ENCODE measurements around the gene FGFR3.

The FGFR3 gene

DNA sequence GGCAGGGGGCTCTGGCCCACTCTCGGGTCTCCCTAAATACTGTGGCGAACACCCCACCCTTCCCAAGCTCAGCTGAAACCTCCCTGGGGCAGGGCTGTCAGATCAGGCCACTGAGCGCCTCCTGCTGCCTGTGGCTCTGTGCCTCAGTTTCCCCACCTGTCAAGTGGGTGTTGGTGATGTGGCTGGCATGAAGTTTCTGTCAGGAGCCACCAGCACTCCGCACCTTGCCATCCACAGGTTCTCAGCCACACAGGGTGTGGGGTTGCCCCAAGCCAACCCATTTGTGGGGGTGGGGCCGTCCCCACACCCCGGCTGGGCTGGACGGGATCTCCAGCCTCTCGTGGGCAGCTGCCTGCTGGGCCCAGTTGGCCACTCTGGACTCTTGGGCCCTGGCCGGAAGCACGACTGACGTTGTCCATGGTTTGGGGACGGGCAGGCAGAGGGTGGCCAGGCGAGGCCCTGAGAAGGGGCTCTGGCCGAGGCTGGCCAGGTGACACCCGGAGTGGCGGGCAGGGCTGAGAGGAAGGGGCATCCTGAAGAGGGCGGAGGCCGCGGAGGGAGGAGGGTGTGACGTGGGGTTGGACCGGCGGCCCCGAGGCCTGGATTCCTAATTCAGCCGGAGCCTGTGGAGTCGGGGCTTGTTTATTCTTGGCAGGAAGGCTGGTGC is 5.5 kb upstream of the FGFR3 start:
- DNase-seq (ENCODE audit: low spot score): no peak

- no peak for DNase-seq (ENCODE audit: low spot score)
Measured at GRCh38 chr4:1788254-1788973, 4.7 kb upstream of the FGFR3 start.

DNA sequence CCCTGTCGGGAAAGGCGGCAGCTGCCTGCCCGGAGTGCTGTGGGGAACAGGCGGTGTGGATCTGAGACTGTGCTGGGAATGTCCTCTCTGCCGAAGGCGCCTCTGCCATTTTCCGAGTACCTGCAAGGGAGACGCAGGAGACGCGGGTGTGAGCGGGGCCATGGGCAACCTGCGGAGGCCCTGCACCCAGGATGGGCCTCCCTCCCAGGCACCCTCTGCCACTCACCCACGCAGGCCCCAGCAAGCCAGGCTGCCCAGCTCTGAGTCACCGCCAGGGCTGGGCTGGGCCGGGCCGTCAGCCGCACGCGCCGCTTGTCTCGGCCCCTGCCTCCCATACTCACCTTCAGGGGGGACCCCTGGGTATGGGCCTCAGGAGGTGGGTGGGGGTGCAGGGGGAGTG is 3.5 kb upstream of the FGFR3 start:
- no peak for DNase-seq (ENCODE audit: low spot score)

GRCh38 chr4:1790005-1790404 is 3.1 kb upstream of the FGFR3 start:
- DNase-seq (ENCODE audit: low spot score): no peak

GRCh38 chr4:1792158-1792831 is 798 bp upstream of the FGFR3 start:
- no peak for DNase-seq (ENCODE audit: low spot score)

DNA sequence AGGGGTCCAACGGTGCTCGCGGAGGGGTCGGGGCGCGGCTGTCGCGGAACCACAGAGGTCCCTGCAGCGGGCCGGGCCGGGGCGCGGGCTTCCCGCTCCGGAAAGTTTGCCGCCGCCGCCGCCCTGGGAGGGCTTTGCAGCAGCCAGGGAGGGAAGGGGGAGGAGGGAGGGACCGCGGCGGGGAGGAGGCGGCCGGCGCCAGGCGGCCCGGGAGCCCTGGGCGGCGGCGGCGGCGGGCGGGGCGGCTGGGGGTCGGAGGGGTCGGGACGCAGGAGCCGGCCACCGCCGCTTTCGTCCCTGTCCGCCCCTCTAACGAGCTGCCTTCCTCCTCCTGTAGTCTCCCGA is 375 bp downstream of the FGFR3 start:
- no peak for DNase-seq (ENCODE audit: low spot score)

- DNase-seq (ENCODE audit: low spot score): no peak
Measured at GRCh38 chr4:1793940-1794808, 1.1 kb downstream of the FGFR3 start.

GRCh38 chr4:1794809-1795298 is 1.8 kb downstream of the FGFR3 start:
- no peak for DNase-seq (ENCODE audit: low spot score)

- no peak for DNase-seq (ENCODE audit: low spot score)
Measured at GRCh38 chr4:1795299-1796195, 2.5 kb downstream of the FGFR3 start.

GRCh38 chr4:1796486-1797204 is 3.6 kb downstream of the FGFR3 start:
- DNase-seq (ENCODE audit: low spot score): no peak

DNA sequence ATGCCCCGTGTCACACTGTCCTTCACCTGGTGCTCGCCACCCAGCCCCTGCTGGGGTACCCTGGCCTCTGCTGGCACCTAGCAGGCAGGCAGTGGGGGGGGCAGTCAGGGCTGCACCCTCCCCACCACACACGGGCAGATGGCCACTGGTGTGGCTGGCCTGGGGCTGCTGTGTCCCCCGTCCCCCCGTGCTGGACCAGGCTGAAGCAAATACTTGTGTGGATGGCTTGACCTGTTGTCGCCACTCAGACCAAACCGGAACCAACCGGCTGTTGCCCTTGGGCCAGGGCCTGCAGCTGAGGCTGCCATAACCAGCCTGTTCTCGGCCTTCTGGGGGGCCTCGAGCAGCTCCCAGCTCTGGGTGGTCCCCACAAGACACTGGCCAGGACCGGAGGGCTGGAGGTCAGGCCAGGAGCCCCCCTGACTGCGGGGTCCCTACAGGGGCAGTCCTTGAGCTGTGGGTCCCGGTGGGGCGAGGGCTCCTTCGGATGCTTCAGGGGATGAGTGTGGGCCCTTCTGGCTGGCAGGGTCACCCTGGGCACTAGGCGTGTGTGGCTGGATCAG is 4.3 kb downstream of the FGFR3 start:
- no peak for DNase-seq (ENCODE audit: low spot score)

- DNase-seq (ENCODE audit: low spot score): no peak
Measured at GRCh38 chr4:1797861-1798579, 4.9 kb downstream of the FGFR3 start.

DNA sequence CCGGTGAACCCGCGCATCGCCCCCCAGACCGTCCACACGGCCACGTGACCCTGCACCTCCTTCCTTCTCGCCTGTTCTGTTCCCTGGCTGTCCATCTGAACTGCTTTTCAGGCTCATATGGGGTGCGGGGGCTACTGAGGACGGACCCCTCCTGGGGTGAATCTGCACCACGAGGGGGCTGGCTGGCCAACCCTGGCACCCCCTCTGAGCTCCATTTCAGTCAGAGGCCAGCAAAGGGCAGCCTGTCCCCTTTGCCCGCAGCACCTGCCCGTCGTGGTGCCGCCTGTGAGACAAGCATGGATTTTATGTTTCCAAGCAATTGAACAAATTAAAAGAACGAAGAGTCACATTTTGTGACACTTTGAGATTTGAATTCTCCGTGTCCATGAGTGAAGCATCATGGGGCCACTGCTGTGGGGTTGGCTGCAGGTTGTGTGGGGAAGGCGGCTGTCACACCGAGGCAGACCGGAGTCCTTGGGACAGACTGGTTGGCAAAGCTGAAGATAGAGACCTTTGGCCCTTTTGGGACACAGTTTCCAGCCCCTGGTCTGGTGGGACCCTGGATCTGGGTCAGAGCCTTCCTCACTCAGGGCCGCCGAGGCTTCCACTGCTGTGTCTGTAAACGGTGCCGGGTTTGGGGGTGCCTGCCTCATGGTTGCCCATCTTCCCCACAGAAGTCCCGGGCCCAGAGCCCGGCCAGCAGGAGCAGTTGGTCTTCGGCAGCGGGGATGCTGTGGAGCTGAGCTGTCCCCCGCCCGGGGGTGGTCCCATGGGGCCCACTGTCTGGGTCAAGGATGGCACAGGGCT is 5.7 kb downstream of the FGFR3 start:
- no peak for DNase-seq (ENCODE audit: low spot score)

DNA sequence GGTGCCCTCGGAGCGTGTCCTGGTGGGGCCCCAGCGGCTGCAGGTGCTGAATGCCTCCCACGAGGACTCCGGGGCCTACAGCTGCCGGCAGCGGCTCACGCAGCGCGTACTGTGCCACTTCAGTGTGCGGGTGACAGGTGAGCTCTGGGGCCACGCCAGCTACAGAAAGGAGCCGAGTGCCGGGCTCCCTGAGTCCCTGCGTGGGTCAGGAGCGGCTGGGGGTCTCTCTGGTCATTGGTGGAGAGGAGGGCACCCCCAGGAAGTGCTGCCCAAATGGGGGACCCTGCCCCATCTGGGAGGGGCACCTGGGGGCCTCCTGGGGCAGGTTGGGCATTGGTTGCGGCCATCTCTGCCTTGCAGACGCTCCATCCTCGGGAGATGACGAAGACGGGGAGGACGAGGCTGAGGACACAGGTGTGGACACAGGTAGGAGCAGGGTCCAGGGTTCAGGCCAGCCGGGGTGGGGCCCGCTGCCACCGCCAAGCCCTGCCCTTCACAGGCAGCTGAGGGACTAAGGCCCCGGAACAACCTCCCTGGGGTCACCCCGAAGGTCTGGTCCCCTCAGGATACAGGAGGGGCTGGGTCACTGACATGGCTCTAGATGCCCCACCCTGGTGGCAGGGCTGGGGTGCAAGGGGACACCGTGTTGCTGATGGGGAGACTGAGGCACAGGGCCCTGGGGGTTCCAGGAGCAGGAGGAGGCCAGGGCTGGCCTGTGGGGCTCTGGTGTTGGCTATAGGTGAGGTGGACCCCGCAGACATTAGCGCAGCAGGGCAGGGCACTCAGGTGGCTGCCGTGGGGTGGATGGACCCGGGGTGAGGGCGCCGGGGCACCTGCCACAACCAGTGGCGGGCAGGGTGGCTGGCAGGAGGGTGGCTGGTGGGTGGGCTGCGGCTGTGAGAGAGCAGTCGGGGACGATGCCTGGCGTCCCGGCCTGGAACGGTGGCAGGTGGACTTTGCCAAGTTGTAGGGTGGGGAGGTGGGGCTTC is 6.6 kb downstream of the FGFR3 start:
- DNase-seq (ENCODE audit: low spot score): no peak

DNA sequence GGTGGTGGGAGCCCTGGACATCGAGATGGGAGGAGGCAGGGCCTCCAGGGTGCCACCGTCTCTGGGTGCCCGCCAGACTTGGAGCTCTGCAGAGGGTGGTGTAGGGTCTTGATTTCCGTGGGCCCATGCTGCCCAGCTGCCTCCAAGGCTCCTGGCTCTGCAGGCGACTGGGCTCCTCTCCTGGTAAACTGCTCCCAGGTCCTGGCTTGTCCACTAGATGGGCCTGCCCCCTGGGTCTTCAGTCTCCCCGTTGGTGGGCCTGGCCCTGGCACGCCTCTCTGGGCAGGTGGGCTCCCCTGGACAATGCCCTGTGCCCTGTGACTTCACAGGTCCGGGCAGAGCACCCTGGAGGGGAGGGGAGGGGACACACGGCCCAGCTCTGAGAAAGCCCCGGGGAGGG is 7.7 kb downstream of the FGFR3 start:
- no peak for DNase-seq (ENCODE audit: low spot score)

DNA sequence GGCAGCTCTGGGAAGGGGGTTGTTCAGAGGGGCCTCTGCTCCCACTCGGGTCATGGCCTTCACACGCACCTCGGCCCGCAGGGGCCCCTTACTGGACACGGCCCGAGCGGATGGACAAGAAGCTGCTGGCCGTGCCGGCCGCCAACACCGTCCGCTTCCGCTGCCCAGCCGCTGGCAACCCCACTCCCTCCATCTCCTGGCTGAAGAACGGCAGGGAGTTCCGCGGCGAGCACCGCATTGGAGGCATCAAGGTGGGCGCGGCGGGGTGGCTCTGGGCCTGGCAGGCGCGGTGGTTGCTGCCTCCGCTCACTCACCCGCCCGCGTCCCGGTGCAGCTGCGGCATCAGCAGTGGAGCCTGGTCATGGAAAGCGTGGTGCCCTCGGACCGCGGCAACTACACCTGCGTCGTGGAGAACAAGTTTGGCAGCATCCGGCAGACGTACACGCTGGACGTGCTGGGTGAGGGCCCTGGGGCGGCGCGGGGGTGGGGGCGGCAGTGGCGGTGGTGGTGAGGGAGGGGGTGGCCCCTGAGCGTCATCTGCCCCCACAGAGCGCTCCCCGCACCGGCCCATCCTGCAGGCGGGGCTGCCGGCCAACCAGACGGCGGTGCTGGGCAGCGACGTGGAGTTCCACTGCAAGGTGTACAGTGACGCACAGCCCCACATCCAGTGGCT is 8.3 kb downstream of the FGFR3 start:
- DNase-seq (ENCODE audit: low spot score): no peak

Measured in SK-N-DZ (cell line).